HepG2 (cell line): ENCODE measurements around the gene PLK3. TPM values are rescaled to one million over a fixed set of nuclear protein-coding genes. Genes with fewer than 3 reads are reported as not detected.
"Not testable (repeated sequence)": the region's sequence is repeated elsewhere in the genome, so short reads cannot be mapped to it uniquely, and the experiment has no call there.

Source experiments
- ATAC-seq: fragments of 200-7000 bp; cut with Tn5 transposase; 3 replicates; pipeline ENCODE4 v1.9.1; 2020; ENCODE audit warnings: mild to moderate bottlenecking, moderate library complexity
- BruUV-seq: library from RNA; stranded (reverse); fragments of 400-500 nt; replicated peaks from 2 replicates; lab custom pipeline; 2021; lab: Mats Ljungman, UMichigan
- CTCF ChIA-PET: fragments of 300-600 bp; formaldehyde crosslinking; extraction: SDS; loops from one replicate; lab custom pipeline; 2021; ENCODE audit warnings: low total read pairs, inconsistent platforms, low intra/inter-chr PET ratio; lab: Yijun Ruan, JAX
- POLR2A ChIA-PET: fragments of 350-600 bp; sonication (Branson Sonifier 250); formaldehyde crosslinking; loops from one replicate; lab custom pipeline; 2020; ENCODE audit warnings: antibody characterized with exemption, inconsistent platforms; lab: Yijun Ruan, JAX
- DNase-seq: peaks from one replicate; pipeline ENCODE4 v3.0.0-alpha.2; 2015; ENCODE audit warnings: low spot score
- FAIRE-seq: peaks from 3 replicates; lab custom pipeline; 2011; peaks lifted over from hg19 to GRCh38; lab: Jason Lieb, UNC
- H2AFZ ChIP-seq: one replicate; pipeline ENCODE4 v1.6.1; 2011; ENCODE audit warnings: low read length, inconsistent platforms
- H3K27ac ChIP-seq: fragments of 300-600 bp; 3 replicates; pipeline ENCODE4 v1.8.0; 2011; ENCODE audit warnings: mixed run types, mild to moderate bottlenecking, mixed read lengths, low read length, inconsistent platforms; ENCODE audit not compliant: insufficient read depth; ENCODE audit errors: extremely low read length
- H3K27me3 ChIP-seq, 2 experiments: fragments of 200-600 bp in 1 of 2; 2 replicates in 1 of 2; 3 replicates in 1 of 2; pipeline versions ENCODE4 v1.6.0 to v1.8.0; 2011; ENCODE audit warnings: low read length in 2 of 2, mild to moderate bottlenecking in 2 of 2, moderate library complexity in 2 of 2, inconsistent platforms in 1 of 2; ENCODE audit not compliant: insufficient read depth in 2 of 2, control insufficient read depth in 1 of 2
- H3K36me3 ChIP-seq, 2 experiments: fragments of 200-600 bp in 1 of 2; replicated peaks in 1 of 2; 2 replicates in 1 of 2; 3 replicates in 1 of 2; pipeline versions ENCODE4 v1.5.1 to v1.8.0; 2011; ENCODE audit warnings: low read length in 2 of 2, inconsistent platforms in 1 of 2; ENCODE audit not compliant: insufficient read depth in 2 of 2, control insufficient read depth in 1 of 2
- H3K4me1 ChIP-seq: 2 replicates; pipeline ENCODE4 v1.5.1; 2012; ENCODE audit warnings: low read length, inconsistent platforms; ENCODE audit not compliant: insufficient read depth
- H3K4me2 ChIP-seq: 2 replicates; pipeline ENCODE4 v1.6.0; 2011; ENCODE audit warnings: low read depth, low read length, inconsistent platforms
- H3K4me3 ChIP-seq, 3 experiments: fragments of 200-600 bp in 1 of 3; sonication (generic), shearing (Covaris generic) in 1 of 3; replicated peaks in 1 of 3; 2 replicates each; pipeline ENCODE4 v1.5.1; 2011 to 2016; ENCODE audit warnings: low read length in 3 of 3, inconsistent platforms in 2 of 3, low read depth in 2 of 3, mild to moderate bottlenecking in 2 of 3, control low read depth in 1 of 3, mixed read lengths in 1 of 3; ENCODE audit not compliant: insufficient read depth in 1 of 3
- H3K79me2 ChIP-seq: one replicate; pipeline ENCODE4 v1.6.1; 2011; ENCODE audit warnings: low read length, inconsistent platforms; ENCODE audit not compliant: insufficient read depth
- H3K9ac ChIP-seq: 2 replicates; pipeline ENCODE4 v1.6.0; 2011; ENCODE audit warnings: mild to moderate bottlenecking, low read depth, low read length, inconsistent platforms; ENCODE audit not compliant: insufficient read depth
- H3K9me3 ChIP-seq: 2 replicates; pipeline ENCODE4 v1.5.1; 2012; ENCODE audit warnings: mild to moderate bottlenecking, low read length
- H4K20me1 ChIP-seq: 2 replicates; pipeline ENCODE4 v1.6.0; 2011; ENCODE audit warnings: inconsistent platforms, mild to moderate bottlenecking, low read length, moderate library complexity; ENCODE audit not compliant: insufficient read depth
- ARNTL ChIP-seq: sonication (generic); formaldehyde crosslinking; IDR thresholded peaks from 2 replicates; pipeline ENCODE4 v1.4.0; 2020; ENCODE audit warnings: mild to moderate bottlenecking, missing genetic modification reagents
- ELF3 ChIP-seq: IDR thresholded peaks from 2 replicates; pipeline ENCODE4 v1.6.1; 2016; ENCODE audit warnings: missing genetic modification reagents, missing compliant biosample characterization
- FOXC1 ChIP-seq: sonication (generic); formaldehyde crosslinking; IDR thresholded peaks from 2 replicates; pipeline ENCODE4 v1.8.0; 2022; ENCODE audit warnings: mild to moderate bottlenecking, missing genetic modification reagents, borderline replicate concordance
- HIVEP1 ChIP-seq: sonication (generic); formaldehyde crosslinking; IDR thresholded peaks from 2 replicates; pipeline ENCODE4 v1.4.0; 2020; ENCODE audit warnings: mild to moderate bottlenecking, missing genetic modification reagents
- HNF4A ChIP-seq: sonication (generic); formaldehyde crosslinking; IDR thresholded peaks from 2 replicates; pipeline ENCODE4 v1.4.0; 2020; ENCODE audit warnings: missing genetic modification reagents
- LCORL ChIP-seq, 2 experiments: fragments of 450-650 bp in 1 of 2; sonication (generic) in 1 of 2; formaldehyde crosslinking in 1 of 2; IDR thresholded peaks; 2 replicates each; pipeline versions ENCODE4 v1.5.0 to v1.6.1; 2017 to 2020; ENCODE audit warnings: antibody characterized with exemption in 1 of 2, missing genetic modification reagents in 1 of 2
- NFKBIZ ChIP-seq: IDR thresholded peaks from 2 replicates; pipeline ENCODE4 v1.6.1; 2018; ENCODE audit warnings: missing genetic modification reagents, missing compliant biosample characterization
- SRSF9 ChIP-seq: fragments of 200-400 bp; formaldehyde crosslinking; IDR thresholded peaks from 2 replicates; pipeline ENCODE4 v1.6.1; 2018; ENCODE audit warnings: borderline replicate concordance, mild to moderate bottlenecking, low read depth, low read length; ENCODE audit not compliant: insufficient read depth, poor library complexity, severe bottlenecking
- TP53 ChIP-seq: sonication (generic); formaldehyde crosslinking; conservative IDR thresholded peaks from 2 replicates; pipeline ENCODE4 v1.4.0; 2020; ENCODE audit warnings: missing genetic modification reagents
- ZFY ChIP-seq: sonication (generic); formaldehyde crosslinking; IDR thresholded peaks from 2 replicates; pipeline ENCODE4 v1.4.0; 2020; ENCODE audit warnings: missing genetic modification reagents
- ZMYM2 ChIP-seq: sonication (generic); formaldehyde crosslinking; IDR thresholded peaks from 2 replicates; pipeline ENCODE4 v1.8.0; 2022; ENCODE audit warnings: mild to moderate bottlenecking, missing genetic modification reagents
- ZNF30 ChIP-seq: sonication (generic); formaldehyde crosslinking; IDR thresholded peaks from 2 replicates; pipeline ENCODE4 v1.5.0; 2020; ENCODE audit warnings: mild to moderate bottlenecking, missing genetic modification reagents
- ZNF326 ChIP-seq: sonication (generic); formaldehyde crosslinking; IDR thresholded peaks from 2 replicates; pipeline ENCODE4 v1.4.0; 2020; ENCODE audit warnings: missing genetic modification reagents, borderline replicate concordance
- ZNF354B ChIP-seq: sonication (generic); formaldehyde crosslinking; IDR thresholded peaks from 2 replicates; pipeline ENCODE4 v1.8.0; 2022; ENCODE audit warnings: mild to moderate bottlenecking, missing genetic modification reagents
- ZNF460 ChIP-seq: sonication (generic); formaldehyde crosslinking; IDR thresholded peaks from 2 replicates; pipeline ENCODE4 v1.5.1; 2020; ENCODE audit warnings: missing genetic modification reagents, mild to moderate bottlenecking, borderline replicate concordance
- ZNF780A ChIP-seq: sonication (generic); formaldehyde crosslinking; IDR thresholded peaks from 2 replicates; pipeline ENCODE4 v1.8.0; 2022; ENCODE audit warnings: mild to moderate bottlenecking, missing genetic modification reagents, moderate library complexity
- WGBS: methylation state at CpG from one replicate; pipeline ENCODE4 v1.1.6; 2017; ENCODE audit warnings: low lambda C conversion rate; 5-methylcytosine and 5-hydroxymethylcytosine counted together
- in situ Hi-C: cut with HindIII; loops from 2 replicates; pipeline ENCODE4 v1.10.0; 2017; ENCODE audit warnings: low pct_unique_long_range_greater_than_20kb; ENCODE audit not compliant: extremely low pct_ligation_motif_present
- intact Hi-C: fragments of 100-400 bp; cut with micrococcal nuclease; formaldehyde crosslinking; loops from one replicate; pipeline ENCODE4 v1.10.0; 2022; ENCODE audit not compliant: unreplicated experiment
- polyA plus RNA-seq, 8 experiments: library from polyadenylated mRNA; depleted of rRNA in 3 of 8; stranded (reverse) in 7 of 8; unstranded in 1 of 8; fragments of >200 nt; fragmentation: Illumina TruSeq in 4 of 8; extraction: Trizol in 4 of 8; gene quantifications; 2 replicates each; pipeline versions ENCODE4 v1.2.1 to v1.2.3, GENCODE V29; 2011 to 2016; ENCODE audit warnings: low read depth in 4 of 8, missing spikeins in 1 of 8, mixed read lengths in 1 of 8; ENCODE audit not compliant: insufficient read depth in 1 of 8
- total RNA-seq, 5 experiments: library from RNA; depleted of rRNA; stranded (reverse); fragments of >200 nt; fragmentation: Illumina TruSeq; extraction: Trizol; gene quantifications; 2 replicates each; pipeline ENCODE4 v1.2.3, GENCODE V29; 2016; ENCODE audit warnings: low read depth in 1 of 5
- TF ChIP-seq, protein P1 (sequence below): sonication (generic); formaldehyde crosslinking; IDR thresholded peaks from 2 replicates; pipeline ENCODE4 v1.5.0; 2020; ENCODE audit warnings: missing genetic modification reagents
- TF ChIP-seq, protein P2 (sequence below): sonication (generic); formaldehyde crosslinking; IDR thresholded peaks from 2 replicates; pipeline ENCODE4 v1.4.0; 2020; ENCODE audit warnings: missing genetic modification reagents, borderline replicate concordance

Gene PLK3
- total and polyA plus RNA-seq, 2 of the 13 experiments (the other 11 are each of a cell fraction or from before 2014, with no cell fraction given): 9.8 to 16.9 TPM

DNA sequence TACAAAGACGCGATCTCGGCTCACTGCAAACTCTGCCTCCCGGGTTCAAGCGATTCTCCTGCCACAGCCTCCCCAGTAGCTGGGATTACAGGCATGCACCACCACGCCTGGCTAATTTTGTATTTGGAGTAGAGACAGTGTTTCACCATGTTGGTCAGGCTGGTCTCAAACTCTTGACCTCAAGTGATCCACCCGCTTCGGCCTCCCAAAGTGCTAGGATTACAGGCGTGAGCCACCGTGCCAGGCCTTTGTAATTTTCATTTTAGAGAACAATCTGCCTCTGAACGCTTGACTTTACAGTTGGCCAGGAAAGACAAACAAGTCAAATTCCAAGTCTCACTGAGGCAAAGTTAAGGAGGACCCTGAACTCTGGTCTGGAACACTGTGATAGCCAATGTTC is 38.1 kb downstream of the PLK3 start:
- in situ Hi-C loops: loop anchor here (10.0 to 25.0 kb wide), 2 partner anchors 174 to 467 kb away; partner anchors contain the start of genes HECTD3 and UROD
- CTCF ChIA-PET, FAIRE-seq: not testable (repeated sequence)

GRCh38 chr1:44839576-44839975 is 39.4 kb downstream of the PLK3 start:
- H3K9me3 ChIP-seq: no peaks in the 10 kb centered on the region
- no peak for ATAC-seq
- H4K20me1 ChIP-seq: no peaks in the 10 kb centered on the region
- no peak overlapping the region for H3K9ac ChIP-seq
- no peaks in the 10 kb centered on the region for H3K36me3 ChIP-seq
- no peak overlapping the region for H3K27ac ChIP-seq
- WGBS: 46% methylated on average over 4 of the region's 4 CpGs
- H3K4me3 ChIP-seq: no peak overlapping the region
- intact Hi-C loops (loop anchor here (5.0 kb wide), 2 partner anchors 173 to 653 kb away; partner anchors contain the start of genes HECTD3, TESK2 and UROD), in situ Hi-C loops (loop anchor here (10.0 to 25.0 kb wide), 2 partner anchors 173 to 465 kb away; partner anchors contain the start of genes HECTD3 and UROD)
- H3K4me2 ChIP-seq: no peak overlapping the region
- H2AFZ ChIP-seq: no peak overlapping the region
- CTCF ChIA-PET: no interaction called here
- FAIRE-seq: no peak
- no peak for DNase-seq
- POLR2A ChIA-PET: no interaction called here
- peaks cover 51% of the 10 kb centered on the region for H3K4me1 ChIP-seq
- H3K27me3 ChIP-seq: no peaks in the 10 kb centered on the region
- BruUV-seq: no TSS peak
- H3K79me2 ChIP-seq: no peaks in the 10 kb centered on the region
- TF ChIP-seq ZFY (CRISPR knock-in tag): no peak
- no peak for TF ChIP-seq ZNF30 (CRISPR knock-in tag)
- no peak for TF ChIP-seq ZNF780A
- no peak for TF ChIP-seq ELF3
- TF ChIP-seq, protein P1, sequence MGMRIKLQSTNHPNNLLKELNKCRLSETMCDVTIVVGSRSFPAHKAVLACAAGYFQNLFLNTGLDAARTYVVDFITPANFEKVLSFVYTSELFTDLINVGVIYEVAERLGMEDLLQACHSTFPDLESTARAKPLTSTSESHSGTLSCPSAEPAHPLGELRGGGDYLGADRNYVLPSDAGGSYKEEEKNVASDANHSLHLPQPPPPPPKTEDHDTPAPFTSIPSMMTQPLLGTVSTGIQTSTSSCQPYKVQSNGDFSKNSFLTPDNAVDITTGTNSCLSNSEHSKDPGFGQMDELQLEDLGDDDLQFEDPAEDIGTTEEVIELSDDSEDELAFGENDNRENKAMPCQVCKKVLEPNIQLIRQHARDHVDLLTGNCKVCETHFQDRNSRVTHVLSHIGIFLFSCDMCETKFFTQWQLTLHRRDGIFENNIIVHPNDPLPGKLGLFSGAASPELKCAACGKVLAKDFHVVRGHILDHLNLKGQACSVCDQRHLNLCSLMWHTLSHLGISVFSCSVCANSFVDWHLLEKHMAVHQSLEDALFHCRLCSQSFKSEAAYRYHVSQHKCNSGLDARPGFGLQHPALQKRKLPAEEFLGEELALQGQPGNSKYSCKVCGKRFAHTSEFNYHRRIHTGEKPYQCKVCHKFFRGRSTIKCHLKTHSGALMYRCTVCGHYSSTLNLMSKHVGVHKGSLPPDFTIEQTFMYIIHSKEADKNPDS (CRISPR knock-in tag): no peak
- no peak for TF ChIP-seq SRSF9
- TF ChIP-seq, protein P2, sequence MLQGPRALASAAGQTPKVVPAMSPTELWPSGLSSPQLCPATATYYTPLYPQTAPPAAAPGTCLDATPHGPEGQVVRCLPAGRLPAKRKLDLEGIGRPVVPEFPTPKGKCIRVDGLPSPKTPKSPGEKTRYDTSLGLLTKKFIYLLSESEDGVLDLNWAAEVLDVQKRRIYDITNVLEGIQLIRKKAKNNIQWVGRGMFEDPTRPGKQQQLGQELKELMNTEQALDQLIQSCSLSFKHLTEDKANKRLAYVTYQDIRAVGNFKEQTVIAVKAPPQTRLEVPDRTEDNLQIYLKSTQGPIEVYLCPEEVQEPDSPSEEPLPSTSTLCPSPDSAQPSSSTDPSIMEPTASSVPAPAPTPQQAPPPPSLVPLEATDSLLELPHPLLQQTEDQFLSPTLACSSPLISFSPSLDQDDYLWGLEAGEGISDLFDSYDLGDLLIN (CRISPR knock-in tag): no peak
- TF ChIP-seq TP53 (CRISPR knock-in tag): no peak
- TF ChIP-seq HIVEP1: no peak
- no peak for TF ChIP-seq FOXC1 (CRISPR knock-in tag)
- TF ChIP-seq NFKBIZ (CRISPR knock-in tag): no peak
- no peak for TF ChIP-seq ZNF354B (CRISPR knock-in tag)
- no peak for TF ChIP-seq ARNTL
- no peak for TF ChIP-seq ZNF326 (CRISPR knock-in tag)

More for the DNA sequence above, 38.1 kb downstream of the PLK3 start:
- H3K79me2 ChIP-seq; DNase-seq; H2AFZ ChIP-seq; H3K9me3 ChIP-seq; BruUV-seq; H4K20me1 ChIP-seq; ATAC-seq; H3K4me3 ChIP-seq; H3K36me3 ChIP-seq; H3K9ac ChIP-seq; H3K27ac ChIP-seq; H3K27me3 ChIP-seq; TF ChIP-seq LCORL (IDR thresholded peaks at IDR 0.05): not testable (repeated sequence)
- intact Hi-C loops: loop anchor here (5.0 kb wide), 2 partner anchors 174 to 654 kb away; partner anchors contain the start of genes HECTD3, TESK2 and UROD
- TF ChIP-seq HNF4A (peak; percentile 29; the same call in 1 of the 2 replicates), ZMYM2 (0 out of 2 replicates have a peak, but pooled peaks have one; percentile 48), LCORL (CRISPR knock-in tag; IDR thresholded peaks at IDR 0.05) (0 out of 2 replicates have a peak, but pooled peaks have one; percentile 22), ZNF460 (CRISPR knock-in tag) (peak; percentile 76)
- peaks cover 51% of the 10 kb centered on the region for H3K4me1 ChIP-seq
- WGBS: 61% methylated on average over 9 of the region's 11 CpGs
- H3K4me2 ChIP-seq: peak overlapping the region; percentile 36; the same call in 1 of the 2 replicates
- POLR2A ChIA-PET: interaction anchor here (0.8 to 1.3 kb wide), 2 partner anchors 12 to 21 kb away, joined by 3 to 6 read pairs; no protein-coding TSS in a partner anchor
